Measurements from ENCODE around the gene NBEAL1.
"Not testable (repeated sequence)": the region's sequence is repeated elsewhere in the genome, so short reads cannot be mapped to it uniquely, and the experiment has no call there.

NBEAL1 gene

GRCh38 chr2:203115201-203115700 lies 100.6 kb downstream of the NBEAL1 start:
- not testable (repeated sequence) for DNase-seq

- DNase-seq: no peak
These were observed 107.8 kb downstream of the NBEAL1 start for GRCh38 chr2:203122317-203122986.

- DNase-seq: no peak
These were observed 112.3 kb downstream of the NBEAL1 start for GRCh38 chr2:203126996-203127395.

GRCh38 chr2:203135105-203135504 lies 120.4 kb downstream of the NBEAL1 start:
- no peak for DNase-seq

GRCh38 chr2:203143391-203143790 lies 128.7 kb downstream of the NBEAL1 start:
- no peak for DNase-seq

GRCh38 chr2:203149194-203149593 lies 134.5 kb downstream of the NBEAL1 start:
- DNase-seq: no peak

GRCh38 chr2:203155406-203155805 lies 140.7 kb downstream of the NBEAL1 start:
- DNase-seq: no peak

- not testable (repeated sequence) for DNase-seq
These were observed 148.0 kb downstream of the NBEAL1 start for GRCh38 chr2:203162722-203163121.

- no peak for DNase-seq
These were observed 149.7 kb downstream of the NBEAL1 start for GRCh38 chr2:203164311-203164935.

GRCh38 chr2:203167751-203168150 lies 153.1 kb downstream of the NBEAL1 start:
- DNase-seq: no peak

GRCh38 chr2:203170502-203170901 lies 155.8 kb downstream of the NBEAL1 start:
- DNase-seq: no peak

- DNase-seq: no peak
These were observed 160.7 kb downstream of the NBEAL1 start for GRCh38 chr2:203175371-203175770.

GRCh38 chr2:203177361-203177760 lies 162.7 kb downstream of the NBEAL1 start:
- no peak for DNase-seq

- no peak for DNase-seq
These were observed 171.2 kb downstream of the NBEAL1 start for GRCh38 chr2:203185864-203186263.

GRCh38 chr2:203190547-203190946 lies 175.9 kb downstream of the NBEAL1 start:
- DNase-seq: not testable (repeated sequence)

- DNase-seq: not testable (repeated sequence)
These were observed 176.4 kb downstream of the NBEAL1 start for GRCh38 chr2:203191026-203191425.

GRCh38 chr2:203191961-203192360 lies 177.3 kb downstream of the NBEAL1 start:
- no peak for DNase-seq

GRCh38 chr2:203195331-203196036 lies 180.8 kb downstream of the NBEAL1 start:
- no peak for DNase-seq

- no peak for DNase-seq
These were observed 186.2 kb downstream of the NBEAL1 start for GRCh38 chr2:203200866-203201265.

GRCh38 chr2:203201426-203201825 lies 186.8 kb downstream of the NBEAL1 start:
- no peak for DNase-seq

GRCh38 chr2:203209538-203209937 lies 194.9 kb downstream of the NBEAL1 start:
- DNase-seq: no peak

GRCh38 chr2:203225423-203226039 lies 210.9 kb downstream of the NBEAL1 start:
- no peak for DNase-seq

GRCh38 chr2:203229674-203230073 lies 215.0 kb downstream of the NBEAL1 start:
- DNase-seq: not testable (repeated sequence)
